SK-N-SH (cell line): Measurements from ENCODE around the gene MAPK14. TPM values are rescaled to one million over a fixed set of nuclear protein-coding genes. Genes with fewer than 3 reads are reported as not detected.

Source experiments
- CTCF ChIA-PET: fragments of 300-600, 350-600 bp; formaldehyde crosslinking; extraction: SDS; loops from one replicate; lab custom pipeline; 2021; lab: Yijun Ruan, JAX
- POLR2A ChIA-PET: fragments of 350-600 bp; sonication (Branson Sonifier 250); formaldehyde crosslinking; extraction: SDS; loops from one replicate; lab custom pipeline; 2020; ENCODE audit warnings: antibody characterized with exemption, inconsistent platforms; lab: Yijun Ruan, JAX
- DNase-seq: peaks from one replicate; pipeline ENCODE4 v3.0.0; 2012
- H2AFZ ChIP-seq: fragments of 200-600 bp; sonication (generic); 2 replicates; pipeline ENCODE4 v1.8.1; 2016; ENCODE audit warnings: antibody characterized with exemption, mild to moderate bottlenecking, low read depth
- H3F3A ChIP-seq: fragments of 200-600 bp; sonication (generic); replicated peaks from 2 replicates; pipeline ENCODE3; 2016; ENCODE audit warnings: antibody characterized with exemption, mild to moderate bottlenecking; ENCODE audit not compliant: insufficient read depth
- H3K27ac ChIP-seq, 2 experiments: fragments of 200-500 bp in 1 of 2; fragments of 200-600 bp in 1 of 2; sonication (Bioruptor generic) in 1 of 2; sonication (generic), shearing (Covaris generic) in 1 of 2; 2 replicates each; pipeline versions ENCODE4 v1.5.1 to v1.6.1; 2014 to 2016; ENCODE audit warnings: low read depth in 2 of 2, inconsistent platforms in 1 of 2, low read length in 1 of 2, mild to moderate bottlenecking in 1 of 2, mixed read lengths in 1 of 2
- H3K27me3 ChIP-seq: fragments of 200-600 bp; sonication (generic), shearing (Covaris generic); 2 replicates; pipeline ENCODE4 v1.6.1; 2016; ENCODE audit warnings: mixed run types; ENCODE audit not compliant: insufficient read depth
- H3K36me3 ChIP-seq, 2 experiments: fragments of 200-500 bp in 1 of 2; fragments of 200-600 bp in 1 of 2; sonication (Bioruptor generic) in 1 of 2; sonication (generic) in 1 of 2; replicated peaks in 1 of 2; 2 replicates each; pipeline versions ENCODE3 to v1.5.1; 2014 to 2016; ENCODE audit warnings: low read length in 1 of 2, mild to moderate bottlenecking in 1 of 2; ENCODE audit not compliant: insufficient read depth in 2 of 2, control insufficient read depth in 1 of 2
- H3K4me1 ChIP-seq, 2 experiments: fragments of 200-500 bp in 1 of 2; fragments of 200-600 bp in 1 of 2; sonication (Bioruptor generic) in 1 of 2; sonication (generic), shearing (Covaris generic) in 1 of 2; 2 replicates each; pipeline versions ENCODE4 v1.5.1 to v1.6.1; 2014 to 2016; ENCODE audit warnings: low read depth in 1 of 2, low read length in 1 of 2, mixed run types in 1 of 2; ENCODE audit not compliant: insufficient read depth in 2 of 2, control insufficient read depth in 1 of 2
- H3K4me2 ChIP-seq: fragments of 200-600 bp; sonication (generic), shearing (Covaris generic); 2 replicates; pipeline ENCODE4 v1.6.1; 2017; ENCODE audit warnings: mixed run types
- H3K4me3 ChIP-seq, 2 experiments: fragments of 200-500 bp in 1 of 2; fragments of 200-600 bp in 1 of 2; sonication (Bioruptor generic) in 1 of 2; sonication (generic), shearing (Covaris generic) in 1 of 2; 2 replicates each; pipeline versions ENCODE4 v1.5.1 to v1.8.1; 2014 to 2016; ENCODE audit warnings: low read depth in 2 of 2, inconsistent platforms in 1 of 2, low read length in 1 of 2, mild to moderate bottlenecking in 1 of 2, mixed read lengths in 1 of 2, moderate library complexity in 1 of 2
- H3K79me2 ChIP-seq: fragments of 200-600 bp; sonication (generic); 2 replicates; pipeline ENCODE4 v1.8.1; 2017; ENCODE audit warnings: mild to moderate bottlenecking; ENCODE audit not compliant: insufficient read depth
- H3K9ac ChIP-seq: fragments of 200-600 bp; sonication (generic); 2 replicates; pipeline ENCODE4 v1.6.1; 2017; ENCODE audit warnings: mixed run types
- H3K9me2 ChIP-seq: fragments of 200-600 bp; sonication (generic); 2 replicates; pipeline ENCODE4 v1.6.1; 2017; ENCODE audit warnings: mixed run types
- H3K9me3 ChIP-seq: fragments of 200-600 bp; sonication (generic); 2 replicates; pipeline ENCODE4 v1.6.1; 2017; ENCODE audit warnings: mixed run types, mild to moderate bottlenecking, moderate library complexity
- H4K20me1 ChIP-seq: fragments of 200-600 bp; sonication (generic); 2 replicates; pipeline ENCODE4 v1.6.1; 2017; ENCODE audit warnings: mild to moderate bottlenecking, mixed run types; ENCODE audit not compliant: insufficient read depth
- CHD2 ChIP-seq: fragments of 150-350 bp; IDR thresholded peaks from 2 replicates; pipeline ENCODE4 v1.6.1; 2018; ENCODE audit warnings: low read length; ENCODE audit not compliant: partially characterized antibody
- EZH2phosphoT487 ChIP-seq: fragments of 200-600 bp; sonication (generic); IDR thresholded peaks from 2 replicates; pipeline ENCODE4 v1.6.1; 2017; ENCODE audit warnings: low read depth, mixed run types, mild to moderate bottlenecking, antibody characterized with exemption, moderate library complexity, borderline replicate concordance
- GABPA ChIP-seq: IDR thresholded peaks from 2 replicates; pipeline ENCODE4 v1.4.0; 2012; ENCODE audit warnings: low read depth, mild to moderate bottlenecking
- GATA2 ChIP-seq: sonication (generic); formaldehyde crosslinking; IDR thresholded peaks from 2 replicates; pipeline ENCODE4 v1.5.0; 2020; ENCODE audit warnings: mild to moderate bottlenecking, missing genetic modification reagents
- IRF3 ChIP-seq: fragments of 150-350 bp; IDR thresholded peaks from 2 replicates; pipeline ENCODE4 v1.6.1; 2016; ENCODE audit warnings: mild to moderate bottlenecking, low read depth, low read length
- MEF2A ChIP-seq: IDR thresholded peaks from 2 replicates; pipeline ENCODE4 v1.4.0; 2012; ENCODE audit warnings: low read depth, borderline replicate concordance
- MXI1 ChIP-seq: IDR thresholded peaks from 2 replicates; pipeline ENCODE4 v1.6.1; 2012; ENCODE audit warnings: mild to moderate bottlenecking, low read depth, low read length, improper control_type of control experiment
- POLR2AphosphoS5 ChIP-seq: IDR thresholded peaks from 2 replicates; pipeline ENCODE4 v1.6.1; 2012; ENCODE audit warnings: low read depth, low read length
- REST ChIP-seq: IDR thresholded peaks from 2 replicates; pipeline ENCODE4 v1.6.1; 2012; ENCODE audit warnings: mild to moderate bottlenecking, low read depth, low read length, moderate library complexity
- TAF1 ChIP-seq: IDR thresholded peaks from 2 replicates; pipeline ENCODE4 v1.6.1; 2012; ENCODE audit warnings: low read depth, mild to moderate bottlenecking, low read length, moderate library complexity, borderline replicate concordance
- USF2 ChIP-seq: fragments of 150-350 bp; IDR thresholded peaks from 2 replicates; pipeline ENCODE4 v1.6.1; 2017; ENCODE audit warnings: antibody characterized with exemption, low read length, low read depth, borderline replicate concordance
- ZBTB33 ChIP-seq: IDR thresholded peaks from 2 replicates; pipeline ENCODE4 v1.4.0; 2012; ENCODE audit warnings: low read depth, borderline replicate concordance
- WGBS: methylation state at CpG from one replicate; pipeline ENCODE4 v1.1.6; 2017; ENCODE audit warnings: low lambda C conversion rate; 5-methylcytosine and 5-hydroxymethylcytosine counted together
- polyA plus RNA-seq, 3 experiments: library from polyadenylated mRNA; depleted of rRNA; stranded (reverse); fragments of >200 nt; gene quantifications; 2 replicates each; pipeline ENCODE4 v1.2.3, GENCODE V29; 2012

Gene MAPK14
- polyA plus RNA-seq, 1 of the 3 experiments (the other 2 are of a cell fraction), result 19.8 TPM

GRCh38 chr6:36117658-36118549 is 90.3 kb downstream of the MAPK14 start (continued):
- no peak for TF ChIP-seq REST
- no peak for TF ChIP-seq IRF3
- TF ChIP-seq MEF2A, result no peak
- TF ChIP-seq TAF1, result no peak
- TF ChIP-seq, all 33 proteins: peak for 0

- Histone ChIP-seq H3K79me2 (no peaks in the 10 kb centered on the region), H3K4me1 (peaks cover 0 to 27% of the 10 kb centered on the region in 2 experiments; a peak in 1 of 4 replicates), H3K4me2 (no peak overlapping the region), H3K27ac (no peak overlapping the region), H3K9ac (no peak overlapping the region), H3K9me3 (no peaks in the 10 kb centered on the region), H2AFZ (no peak overlapping the region), H3K9me2 (no peaks in the 10 kb centered on the region), H3K4me3 (no peak overlapping the region)
- 92% methylated on average over 2 of the region's 4 CpGs for WGBS
- DNase-seq, result no peak
- ChIA-PET CTCF (interaction anchor here (0.7 to 1.3 kb wide), 4 partner anchors 15 to 222 kb away, joined by 3 read pairs; no protein-coding TSS in a partner anchor), POLR2A (no interaction called here)
- TF ChIP-seq CHD2, result no peak
- no peak for TF ChIP-seq MXI1
- no peak for TF ChIP-seq GABPA
- no peak for TF ChIP-seq USF2
- no peak for TF ChIP-seq ZBTB33
- TF ChIP-seq GATA2 (CRISPR knock-in tag), result no peak
- no peak for TF ChIP-seq MEF2A
- TF ChIP-seq EZH2phosphoT487, result no peak
- no peak for TF ChIP-seq POLR2AphosphoS5
- TF ChIP-seq, all 33 proteins: peak for 0
- H3K27me3 ChIP-seq, result no peaks in the 10 kb centered on the region
- peaks cover 10% of the 10 kb centered on the region for H3F3A ChIP-seq
- peaks cover 0 to 4% of the 10 kb centered on the region in 2 experiments for H3K36me3 ChIP-seq
- H4K20me1 ChIP-seq, result no peaks in the 10 kb centered on the region
These were observed 91.0 kb downstream of the MAPK14 start for GRCh38 chr6:36118550-36119107.
